Prostate gland (tissue), 2 donors: ENCODE measurements around the gene ASB6. TPM values are rescaled to one million over a fixed set of nuclear protein-coding genes. Genes with fewer than 3 reads are reported as not detected.
A peak's percentile ranks its signal among the peaks of the same experiment; 100 is the strongest.

ENCODE experiments used
- DNase-seq: peaks from one replicate; pipeline ENCODE4 v3.0.0-alpha.2; 2019; ENCODE audit warnings: low spot score
- H3K27ac ChIP-seq, 2 donors: fragments of 200-600 bp; sonication (generic); 2 replicates each; pipeline ENCODE4 v1.5.1; 2017 to 2019
- H3K27me3 ChIP-seq: fragments of 200-600 bp; sonication (generic); replicated peaks from 2 replicates; pipeline ENCODE4 v1.5.1; 2019; ENCODE audit not compliant: insufficient read depth
- H3K36me3 ChIP-seq, 2 donors: fragments of 200-600 bp; sonication (generic); 1 replicate in 1 of 2; 2 replicates in 1 of 2; pipeline versions ENCODE4 v1.5.1 to v1.8.1; 2017 to 2019
- H3K4me1 ChIP-seq: fragments of 200-600 bp; sonication (generic); replicated peaks from 2 replicates; pipeline ENCODE4 v1.5.1; 2019
- H3K4me3 ChIP-seq, 2 donors: fragments of 200-600 bp; sonication (generic); 2 replicates each; pipeline ENCODE4 v1.5.1; 2017 to 2019
- H3K9me3 ChIP-seq: fragments of 200-600 bp; sonication (generic); 2 replicates; pipeline ENCODE4 v1.5.1; 2017
- CTCF ChIP-seq, 4 experiments: fragments of 200-600 bp in 2 of 4; fragments of 450-650 bp in 2 of 4; sonication (generic) in 2 of 4; IDR thresholded peaks; 1 replicate in 3 of 4; 2 replicates in 1 of 4; pipeline ENCODE4 v1.5.1; 2016 to 2019; ENCODE audit warnings: antibody characterized with exemption in 4 of 4, mild to moderate bottlenecking in 2 of 4, moderate library complexity in 2 of 4
- POLR2A ChIP-seq: fragments of 450-650 bp; IDR thresholded peaks from one replicate; pipeline ENCODE4 v1.6.1; 2016; ENCODE audit warnings: antibody characterized with exemption, mild to moderate bottlenecking
- POLR2AphosphoS5 ChIP-seq: sonication (generic); formaldehyde crosslinking; IDR thresholded peaks from one replicate; pipeline ENCODE4 v1.6.1; 2017; ENCODE audit warnings: antibody characterized with exemption
- WGBS: methylation state at CpG from one replicate; pipeline ENCODE4 v1.1.5; 2018; 5-methylcytosine and 5-hydroxymethylcytosine counted together
- intact Hi-C: fragments of 100-400 bp; cut with DNase I; formaldehyde crosslinking; loops from one replicate; pipeline ENCODE4 v1.14.2; 2022
- total RNA-seq, 2 donors: library from RNA; depleted of rRNA; stranded (reverse); fragments of >200 nt; gene quantifications; one replicate each; pipeline ENCODE4 v1.1.0, GENCODE V29; 2016

The ASB6 gene
- total RNA-seq, 2 donors from 2014 or later = 25.2 to 50.3 TPM

DNA sequence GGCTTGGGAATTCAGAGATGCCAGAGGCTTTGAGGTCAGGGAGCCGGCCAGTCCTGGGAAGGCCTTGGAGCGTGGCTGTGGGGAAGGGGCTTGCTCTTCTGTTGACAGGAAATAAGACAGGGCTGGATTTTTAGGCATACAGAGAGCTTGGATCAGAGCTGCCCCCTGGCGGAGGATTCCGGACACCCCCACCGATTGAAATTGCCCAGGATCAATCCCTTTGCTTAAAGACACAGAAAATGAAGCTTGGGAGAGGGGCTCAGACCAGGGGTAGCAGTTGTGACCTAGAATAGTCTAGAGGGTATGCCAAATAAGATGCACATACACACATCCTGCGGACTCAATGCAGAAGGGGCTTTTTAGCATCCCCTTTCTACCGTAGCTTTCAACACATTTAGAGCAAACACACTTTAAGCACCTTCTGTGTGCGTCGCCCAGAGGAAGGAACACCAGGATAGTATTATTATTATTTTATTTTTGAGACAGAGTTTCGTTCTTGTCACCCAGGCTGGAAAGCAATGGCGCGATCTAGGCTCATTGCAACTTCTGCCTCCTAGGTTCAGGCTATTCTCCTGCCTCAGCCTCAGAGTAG is 17.7 kb downstream of the ASB6 start:
- TF ChIP-seq CTCF (IDR thresholded peaks at IDR 0.05) = peak; percentile 48 to 73 (median 58)
- no peak for TF ChIP-seq POLR2AphosphoS5
- TF ChIP-seq POLR2A = no peak
- DNase-seq = no peak
- no peaks in the 10 kb centered on the region for H3K9me3 ChIP-seq
- no peak overlapping the region for H3K4me3 ChIP-seq
- H3K27me3 ChIP-seq = no peaks in the 10 kb centered on the region
- peaks cover 17% of the 10 kb centered on the region for H3K4me1 ChIP-seq
- WGBS = 46% methylated on average over 12 of the region's 12 CpGs
- no peaks in the 10 kb centered on the region for H3K36me3 ChIP-seq
- intact Hi-C loops = no loop called here
- H3K27ac ChIP-seq = no peak overlapping the region

GRCh38 chr9:129623331-129623730 is 18.6 kb downstream of the ASB6 start:
- H3K36me3 ChIP-seq = no peaks in the 10 kb centered on the region
- 80% methylated on average over 6 of the region's 6 CpGs for WGBS
- H3K4me3 ChIP-seq = no peak overlapping the region
- DNase-seq = no peak
- TF ChIP-seq POLR2A (no peak), POLR2AphosphoS5 (no peak), CTCF (IDR thresholded peaks at IDR 0.05) (no peak)
- no peaks in the 10 kb centered on the region for H3K27me3 ChIP-seq
- peaks cover 14% of the 10 kb centered on the region for H3K4me1 ChIP-seq
- H3K27ac ChIP-seq = no peak overlapping the region
- H3K9me3 ChIP-seq = no peaks in the 10 kb centered on the region
- intact Hi-C loops = no loop called here

GRCh38 chr9:129620669-129621295 is 21.2 kb downstream of the ASB6 start, which contains the start of gene C9orf50:
Gene C9orf50 (minus strand): TSS chr9:129621101. CDS start chr9:129620574, 527 bp downstream.
- no peaks in the 10 kb centered on the region for H3K4me1 ChIP-seq
- intact Hi-C loops = no loop called here
- H3K9me3 ChIP-seq = no peaks in the 10 kb centered on the region
- WGBS = 25% methylated on average over 21 of the region's 21 CpGs
- no peaks in the 10 kb centered on the region for H3K36me3 ChIP-seq
- H3K27ac ChIP-seq = peak within 1 kb of the TSS in 1 of 2 donors; percentile 22
- peak within 1 kb of the TSS; percentile 40 to 46 for H3K4me3 ChIP-seq
- DNase-seq = no peak
- H3K27me3 ChIP-seq = no peaks in the 10 kb centered on the region
- TF ChIP-seq POLR2A = no peak
- no peak for TF ChIP-seq POLR2AphosphoS5
- no peak for TF ChIP-seq CTCF (IDR thresholded peaks at IDR 0.05)

- Histone ChIP-seq H3K36me3 (no peaks in the 10 kb centered on the region), H3K9me3 (no peaks in the 10 kb centered on the region), H3K27ac (peak overlapping the region in 1 of 2 donors; percentile 22), H3K4me3 (peak overlapping the region; percentile 40 to 46), H3K4me1 (no peaks in the 10 kb centered on the region), H3K27me3 (no peaks in the 10 kb centered on the region)
- 2% methylated on average over 24 of the region's 82 CpGs for WGBS
- DNase-seq = no peak
- TF ChIP-seq POLR2A (no peak), CTCF (IDR thresholded peaks at IDR 0.05) (peak in 1 of 4 experiments; percentile 6)
- intact Hi-C loops = no loop called here
These were observed 21.9 kb downstream of the ASB6 start for GRCh38 chr9:129619787-129620668.
